ENCODE results near the gene SAA4. TPM values are rescaled to one million over a fixed set of nuclear protein-coding genes. Genes with fewer than 3 reads are reported as not detected.

The SAA4 gene
- polyA plus RNA-seq, 2 of the 4 experiments (the other 2 are of a cell fraction), result not detected

DNA sequence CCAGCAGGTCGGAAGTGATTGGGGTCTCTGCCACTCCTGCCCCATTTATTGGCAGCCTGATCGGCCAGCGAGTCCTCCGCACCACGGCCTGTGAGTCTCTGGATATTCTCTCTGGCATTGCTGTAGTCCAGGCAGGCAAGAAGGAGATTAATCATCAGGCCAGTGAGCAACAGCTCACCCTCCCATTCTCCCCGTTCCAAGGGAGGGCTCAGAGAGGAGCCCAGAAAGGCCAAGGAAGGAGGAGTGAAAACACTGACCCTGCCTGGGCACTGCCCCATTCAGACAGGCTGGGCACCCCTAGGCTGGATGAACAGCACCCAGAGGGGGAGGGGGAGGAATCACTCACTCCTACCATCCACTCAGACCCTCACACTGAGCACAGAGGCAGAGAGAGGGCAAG is 8.8 kb upstream of the SAA4 start (continued):
- TF ChIP-seq, protein P1, sequence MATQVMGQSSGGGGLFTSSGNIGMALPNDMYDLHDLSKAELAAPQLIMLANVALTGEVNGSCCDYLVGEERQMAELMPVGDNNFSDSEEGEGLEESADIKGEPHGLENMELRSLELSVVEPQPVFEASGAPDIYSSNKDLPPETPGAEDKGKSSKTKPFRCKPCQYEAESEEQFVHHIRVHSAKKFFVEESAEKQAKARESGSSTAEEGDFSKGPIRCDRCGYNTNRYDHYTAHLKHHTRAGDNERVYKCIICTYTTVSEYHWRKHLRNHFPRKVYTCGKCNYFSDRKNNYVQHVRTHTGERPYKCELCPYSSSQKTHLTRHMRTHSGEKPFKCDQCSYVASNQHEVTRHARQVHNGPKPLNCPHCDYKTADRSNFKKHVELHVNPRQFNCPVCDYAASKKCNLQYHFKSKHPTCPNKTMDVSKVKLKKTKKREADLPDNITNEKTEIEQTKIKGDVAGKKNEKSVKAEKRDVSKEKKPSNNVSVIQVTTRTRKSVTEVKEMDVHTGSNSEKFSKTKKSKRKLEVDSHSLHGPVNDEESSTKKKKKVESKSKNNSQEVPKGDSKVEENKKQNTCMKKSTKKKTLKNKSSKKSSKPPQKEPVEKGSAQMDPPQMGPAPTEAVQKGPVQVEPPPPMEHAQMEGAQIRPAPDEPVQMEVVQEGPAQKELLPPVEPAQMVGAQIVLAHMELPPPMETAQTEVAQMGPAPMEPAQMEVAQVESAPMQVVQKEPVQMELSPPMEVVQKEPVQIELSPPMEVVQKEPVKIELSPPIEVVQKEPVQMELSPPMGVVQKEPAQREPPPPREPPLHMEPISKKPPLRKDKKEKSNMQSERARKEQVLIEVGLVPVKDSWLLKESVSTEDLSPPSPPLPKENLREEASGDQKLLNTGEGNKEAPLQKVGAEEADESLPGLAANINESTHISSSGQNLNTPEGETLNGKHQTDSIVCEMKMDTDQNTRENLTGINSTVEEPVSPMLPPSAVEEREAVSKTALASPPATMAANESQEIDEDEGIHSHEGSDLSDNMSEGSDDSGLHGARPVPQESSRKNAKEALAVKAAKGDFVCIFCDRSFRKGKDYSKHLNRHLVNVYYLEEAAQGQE (IDR thresholded peaks at IDR 0.05), result no peak
- TF ChIP-seq MAFK (IDR thresholded peaks at IDR 0.05; ENCODE audit: partially characterized antibody) (no peak), JUNB (IDR thresholded peaks at IDR 0.05) (no peak), FOSB (CRISPR knock-in tag; IDR thresholded peaks at IDR 0.05) (no peak), RNF2 (IDR thresholded peaks at IDR 0.05; ENCODE audit: borderline replicate concordance, low read depth) (no peak), NR3C1 (IDR thresholded peaks at IDR 0.05) (no peak)

DNA sequence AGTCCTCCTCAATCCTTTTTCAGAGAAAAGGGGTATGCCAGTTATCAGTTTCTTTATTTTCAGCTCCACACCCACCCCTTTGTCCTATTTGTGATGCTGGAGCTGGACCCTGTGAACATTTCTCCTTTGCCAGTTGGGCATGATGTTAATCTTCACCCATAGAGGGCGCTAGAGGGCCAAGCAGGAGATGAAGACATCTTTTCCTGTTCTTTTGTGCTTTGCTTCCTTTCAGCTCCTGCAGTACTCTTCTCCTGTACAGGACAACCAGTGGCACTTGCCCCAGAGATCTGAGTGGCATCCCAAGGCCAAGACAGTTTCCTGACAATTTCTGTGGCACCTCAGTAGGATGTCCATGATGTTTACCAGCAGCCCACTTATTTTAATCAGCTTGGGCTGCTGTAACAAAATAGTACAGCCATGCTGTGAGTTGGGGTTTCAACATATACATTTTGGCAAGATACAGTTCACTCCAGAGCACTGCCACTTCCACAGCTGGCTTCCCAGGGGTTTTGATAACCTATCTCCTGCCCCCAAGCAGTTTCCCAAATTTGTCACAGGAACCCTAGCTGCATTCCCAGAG is 7.3 kb upstream of the SAA4 start:
- POLR2A ChIA-PET, result no interaction called here
- FAIRE-seq, result peak; percentile 63
- DNase-seq (ENCODE audit: low read depth in 1 of 2, low spot score in 1 of 2), result peak; percentile 67 to 80
- TF ChIP-seq EP300 (IDR thresholded peaks at IDR 0.05), result no peak
- TF ChIP-seq SREBF2 (IDR thresholded peaks at IDR 0.05), result no peak
- TF ChIP-seq, protein P2, sequence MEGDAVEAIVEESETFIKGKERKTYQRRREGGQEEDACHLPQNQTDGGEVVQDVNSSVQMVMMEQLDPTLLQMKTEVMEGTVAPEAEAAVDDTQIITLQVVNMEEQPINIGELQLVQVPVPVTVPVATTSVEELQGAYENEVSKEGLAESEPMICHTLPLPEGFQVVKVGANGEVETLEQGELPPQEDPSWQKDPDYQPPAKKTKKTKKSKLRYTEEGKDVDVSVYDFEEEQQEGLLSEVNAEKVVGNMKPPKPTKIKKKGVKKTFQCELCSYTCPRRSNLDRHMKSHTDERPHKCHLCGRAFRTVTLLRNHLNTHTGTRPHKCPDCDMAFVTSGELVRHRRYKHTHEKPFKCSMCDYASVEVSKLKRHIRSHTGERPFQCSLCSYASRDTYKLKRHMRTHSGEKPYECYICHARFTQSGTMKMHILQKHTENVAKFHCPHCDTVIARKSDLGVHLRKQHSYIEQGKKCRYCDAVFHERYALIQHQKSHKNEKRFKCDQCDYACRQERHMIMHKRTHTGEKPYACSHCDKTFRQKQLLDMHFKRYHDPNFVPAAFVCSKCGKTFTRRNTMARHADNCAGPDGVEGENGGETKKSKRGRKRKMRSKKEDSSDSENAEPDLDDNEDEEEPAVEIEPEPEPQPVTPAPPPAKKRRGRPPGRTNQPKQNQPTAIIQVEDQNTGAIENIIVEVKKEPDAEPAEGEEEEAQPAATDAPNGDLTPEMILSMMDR (IDR thresholded peaks at IDR 0.05), result peak; percentile 77
- TF ChIP-seq EHMT2 (IDR thresholded peaks at IDR 0.05; ENCODE audit: low read depth), result no peak
- no peak for TF ChIP-seq RARB (CRISPR knock-in tag; IDR thresholded peaks at IDR 0.05)
- TF ChIP-seq RAD21 (conservative IDR thresholded peaks at IDR 0.05 in 1 of 2, IDR thresholded peaks at IDR 0.05 in 1 of 2), result peak; percentile 73 to 90
- no peak for TF ChIP-seq EHF (CRISPR knock-in tag; IDR thresholded peaks at IDR 0.05)
- TF ChIP-seq ZFP36 (IDR thresholded peaks at IDR 0.05; ENCODE audit: borderline replicate concordance, partially characterized antibody), result no peak
- peak; percentile 50; the same call in 2 of the 3 replicates for TF ChIP-seq SMC3 (IDR thresholded peaks at IDR 0.05)
- WGBS (ENCODE audit: missing lambda C conversion rate), result 0% methylated on average over 1 of the region's 1 CpG
- Histone ChIP-seq H3K4me1 (no peaks in the 10 kb centered on the region), H3K9me3 (0 out of 3 replicates have a peak, but pooled peaks cover 5% of the 10 kb centered on the region), H3K27ac (no peak overlapping the region), H3K4me2 (no peak overlapping the region), H3K4me3 (no peak overlapping the region)
- CTCF ChIA-PET, result interaction anchor here (0.6 to 1.9 kb wide), 18 partner anchors 9 to 521 kb away, joined by 3 to 12 read pairs (median 4); no protein-coding TSS in a partner anchor
- peak in 1 of 2 experiments; percentile 81; a peak in 3 of 6 replicates for ATAC-seq

DNA sequence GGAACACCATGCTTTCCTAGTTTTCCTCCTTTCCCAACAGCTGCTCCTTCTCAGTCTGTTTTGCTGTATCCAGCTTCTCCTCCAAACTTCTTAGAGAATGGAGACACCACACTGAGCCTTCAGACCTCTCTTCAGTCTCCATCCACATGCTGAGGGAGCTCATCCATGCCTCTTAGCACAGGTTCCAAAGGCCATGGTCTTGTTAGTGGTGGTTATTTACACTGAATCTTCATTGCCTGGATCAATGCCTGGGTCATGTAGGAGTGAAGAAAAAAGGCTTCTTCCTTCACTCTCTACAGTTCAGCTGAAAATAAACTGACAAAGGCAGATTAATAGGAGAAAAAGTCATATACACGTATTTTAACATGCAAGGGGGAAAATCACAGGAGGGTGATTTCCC is 3.1 kb upstream of the SAA4 start:
- H3K9me3 ChIP-seq, result 0 out of 3 replicates have a peak, but pooled peaks cover 5% of the 10 kb centered on the region
- no peak overlapping the region for H3K4me2 ChIP-seq
- no peak overlapping the region for H3K27ac ChIP-seq
- WGBS (ENCODE audit: missing lambda C conversion rate), result 28% methylated on average over 1 of the region's 1 CpG
- POLR2A ChIA-PET, result no interaction called here
- H3K4me1 ChIP-seq, result no peaks in the 10 kb centered on the region
- TF ChIP-seq EHF (CRISPR knock-in tag; IDR thresholded peaks at IDR 0.05), result no peak
- no peak for TF ChIP-seq EHMT2 (IDR thresholded peaks at IDR 0.05; ENCODE audit: low read depth)
- TF ChIP-seq JUN (IDR thresholded peaks at IDR 0.05), result no peak
- TF ChIP-seq, protein P3, sequence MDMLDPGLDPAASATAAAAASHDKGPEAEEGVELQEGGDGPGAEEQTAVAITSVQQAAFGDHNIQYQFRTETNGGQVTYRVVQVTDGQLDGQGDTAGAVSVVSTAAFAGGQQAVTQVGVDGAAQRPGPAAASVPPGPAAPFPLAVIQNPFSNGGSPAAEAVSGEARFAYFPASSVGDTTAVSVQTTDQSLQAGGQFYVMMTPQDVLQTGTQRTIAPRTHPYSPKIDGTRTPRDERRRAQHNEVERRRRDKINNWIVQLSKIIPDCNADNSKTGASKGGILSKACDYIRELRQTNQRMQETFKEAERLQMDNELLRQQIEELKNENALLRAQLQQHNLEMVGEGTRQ (IDR thresholded peaks at IDR 0.05), result no peak
- no peak for TF ChIP-seq TFCP2L1 (CRISPR knock-in tag; IDR thresholded peaks at IDR 0.05)
- TF ChIP-seq PHF8 (IDR thresholded peaks at IDR 0.05; ENCODE audit: borderline replicate concordance, low read depth), result no peak
- no peak for TF ChIP-seq POLR2AphosphoS2 (conservative IDR thresholded peaks at IDR 0.05; ENCODE audit: low read length)
- no peak for TF ChIP-seq FOSL2 (IDR thresholded peaks at IDR 0.05)
- TF ChIP-seq FOSL2 (CRISPR knock-in tag; IDR thresholded peaks at IDR 0.05), result no peak
- TF ChIP-seq GATA3 (IDR thresholded peaks at IDR 0.05; ENCODE audit: borderline replicate concordance), result no peak
- DNase-seq (ENCODE audit: low read depth in 1 of 2, low spot score in 1 of 2) (no peak), ATAC-seq (no peak), FAIRE-seq (no peak)
- CTCF ChIA-PET, result no interaction called here
- H3K4me3 ChIP-seq, result no peak overlapping the region
